Heart left ventricle (tissue), 16 donors: ENCODE measurements around the gene TRA2B. TPM values are rescaled to one million over a fixed set of nuclear protein-coding genes. Genes with fewer than 3 reads are reported as not detected.

Experiments
- ATAC-seq, 4 donors: fragments of 200-7000 bp; cut with Tn5 transposase; one replicate each; pipeline ENCODE4 v1.9.1; 2020 to 2022; ENCODE audit warnings: moderate library complexity in 4 of 4, mild to moderate bottlenecking in 3 of 4, moderate number of reproducible peaks in 1 of 4
- DNase-seq, 5 donors: peaks; one replicate each; pipeline ENCODE4 v3.0.0-alpha.2; 2020
- H3K27ac ChIP-seq, 12 donors: fragments of 200-600 bp; sonication (generic) in 4 of 12; one replicate each; pipeline versions ENCODE4 v1.5.0 to v1.8.0; 2016 to 2022; ENCODE audit warnings: mild to moderate bottlenecking in 2 of 12
- H3K27me3 ChIP-seq, 9 donors: fragments of 200-600 bp; sonication (generic) in 2 of 9; one replicate each; pipeline versions ENCODE4 v1.5.1 to v1.8.0; 2016 to 2022; ENCODE audit warnings: mild to moderate bottlenecking in 3 of 9
- H3K36me3 ChIP-seq, 9 donors: fragments of 200-600 bp; sonication (generic) in 2 of 9; one replicate each; pipeline versions ENCODE4 v1.5.0 to v1.8.0; 2018 to 2022; ENCODE audit warnings: mild to moderate bottlenecking in 2 of 9
- H3K4me1 ChIP-seq, 12 donors: fragments of 200-600 bp; sonication (generic) in 4 of 12; one replicate each; pipeline versions ENCODE4 v1.5.0 to v1.8.0; 2016 to 2022; ENCODE audit warnings: mild to moderate bottlenecking in 3 of 12
- H3K4me3 ChIP-seq, 12 donors: fragments of 200-600 bp; sonication (generic) in 4 of 12; one replicate each; pipeline versions ENCODE4 v1.5.0 to v1.8.0; 2017 to 2022; ENCODE audit warnings: mild to moderate bottlenecking in 9 of 12, moderate library complexity in 4 of 12
- H3K9me3 ChIP-seq, 12 donors: fragments of 200-600 bp; sonication (generic) in 4 of 12; one replicate each; pipeline versions ENCODE4 v1.5.0 to v1.8.0; 2016 to 2022; ENCODE audit warnings: mild to moderate bottlenecking in 1 of 12
- CTCF ChIP-seq, 12 donors: fragments of 200-600 bp; sonication (generic) in 4 of 12; IDR thresholded peaks; one replicate each; pipeline versions ENCODE4 v1.5.0 to v1.8.0; 2018 to 2022; ENCODE audit warnings: antibody characterized with exemption in 12 of 12, mild to moderate bottlenecking in 5 of 12
- POLR2A ChIP-seq, 2 donors: fragments of 450-650 bp; IDR thresholded peaks; one replicate each; pipeline ENCODE4 v1.6.1; 2017; ENCODE audit warnings: antibody characterized with exemption in 2 of 2, mild to moderate bottlenecking in 2 of 2, moderate library complexity in 2 of 2
- WGBS, 4 donors: extraction: QIAGEN DNeasy Blood & Tissue Kit in 2 of 4; methylation state at CpG; one replicate each; pipeline versions ENCODE4 v1.1.5 to v1.1.7; 2013 to 2018; 5-methylcytosine and 5-hydroxymethylcytosine counted together
- intact Hi-C, 10 donors: fragments of 100-400 bp; cut with DNase I; formaldehyde crosslinking; loops; one replicate each; pipeline versions ENCODE4 v1.11.1 to v1.14.2; 2022
- polyA plus RNA-seq, 2 donors: library from polyadenylated mRNA; stranded (reverse); fragments of 200-250 nt; gene quantifications; one replicate each; pipeline ENCODE4 v1.2.3, GENCODE V29; 2013
- total RNA-seq, 9 donors: library from RNA; depleted of rRNA in 2 of 9; stranded (reverse); fragments of >200 nt in 2 of 9; fragmentation: NEBNext Ultra II Directional in 3 of 9; extraction: Animal tissue kit (Norgen Biotek cat#: 25700) in 3 of 9; gene quantifications; one replicate each; pipeline versions ENCODE4 v1.1.0 to v1.2.4, GENCODE V29; 2016 to 2023
- donor health status: ischemic (EF 13 %, LVEDD 7.1; RV severe dilation, severe dysfunction).
- donor health status: healthy with polysubstance abuse.
- donor health status: DM: no; HTN: yes; CAD: no.
- donor health status: DM: no; HTN: no; CAD: no.
- donor health status: ischemic (EF 25% LVEDD 6.9; RV normal size, moderate dysfunction).
- donor health status: ischemic (EF 25% LVEDD 5.7; RV mildly dilated, moderate dysfunction).
- donor health status: healthy.
- donor health status: DM: yes; HTN: yes; CAD: no.
- donor health status: ischemic (EF 35%, LVEDD 5.7; RV mildly dilated, moderate dysfunction).
- donor health status: nonischemic (EF 11% LVEDD 7.7; RV severe dilation, severe dysfunction).
- donor health status: DM: yes; HTN: yes; CAD: no.
- donor health status: PGD.
- donor health status: ischemic (EF 29% LVEDD 5.4; RV normal size, mild dysfunction).
- donor health status: nonischemic (EF 23%, LVEDD 6.1; RV moderate dilation, normal function).

Gene TRA2B
- total and polyA plus RNA-seq, 11 donors, result 28.5 to 66.0 (median 46.1) TPM

GRCh38 chr3:185927501-185928200 is 10.2 kb downstream of the TRA2B start:
- peaks cover 29 to 87% (median 76%) of the 10 kb centered on the region in 12 donors for H3K4me1 ChIP-seq
- DNase-seq (no peak), ATAC-seq (no peak)
- intact Hi-C loops, result loop anchor here in 1 of 10 donors (10.0 kb wide), 1 partner anchor 103 kb away; the partner anchor contains the start of gene IGF2BP2
- peak overlapping the region in 1 of 12 donors; percentile 32 for H3K27ac ChIP-seq
- TF ChIP-seq CTCF (IDR thresholded peaks at IDR 0.05) (no peak), POLR2A (IDR thresholded peaks at IDR 0.05) (no peak)
- 10 to 20% (median 17%) methylated on average over 1 of the region's 1 CpG for WGBS, 4 donors
- no peaks in the 10 kb centered on the region for H3K9me3 ChIP-seq
- peak overlapping the region in 5 of 12 donors; percentile 1 to 18 (median 11) for H3K4me3 ChIP-seq
- peaks cover 0 to 80% (median 52%) of the 10 kb centered on the region in 9 donors for H3K36me3 ChIP-seq
- H3K27me3 ChIP-seq, result no peaks in the 10 kb centered on the region

- Histone ChIP-seq H3K27ac (no peak overlapping the region), H3K4me1 (peaks cover 28 to 84% (median 64%) of the 10 kb centered on the region in 12 donors), H3K36me3 (peaks cover 0 to 92% (median 64%) of the 10 kb centered on the region in 9 donors), H3K9me3 (no peaks in the 10 kb centered on the region), H3K27me3 (no peaks in the 10 kb centered on the region), H3K4me3 (peak overlapping the region in 1 of 12 donors; percentile 3)
- ATAC-seq (no peak), DNase-seq (no peak)
- intact Hi-C loops, result loop anchor here in 1 of 10 donors (10.0 kb wide), 1 partner anchor 102 kb away; the partner anchor contains the start of gene IGF2BP2
- TF ChIP-seq POLR2A (IDR thresholded peaks at IDR 0.05), result no peak
- no peak for TF ChIP-seq CTCF (IDR thresholded peaks at IDR 0.05)
- 40 to 50% (median 44%) methylated on average over 9 of the region's 9 CpGs for WGBS, 4 donors
These were observed 11.4 kb downstream of the TRA2B start for GRCh38 chr3:185926445-185926844.

- H3K27me3 ChIP-seq, result no peaks in the 10 kb centered on the region
- 77 to 82% (median 80%) methylated on average over 14 of the region's 14 CpGs for WGBS, 4 donors
- H3K4me1 ChIP-seq, result peaks cover 25 to 79% (median 53%) of the 10 kb centered on the region in 12 donors
- TF ChIP-seq CTCF (IDR thresholded peaks at IDR 0.05) (no peak), POLR2A (IDR thresholded peaks at IDR 0.05) (no peak)
- peaks cover 0 to 93% (median 72%) of the 10 kb centered on the region in 9 donors for H3K36me3 ChIP-seq
- no peak overlapping the region for H3K27ac ChIP-seq
- no peak overlapping the region for H3K4me3 ChIP-seq
- H3K9me3 ChIP-seq, result no peaks in the 10 kb centered on the region
- ATAC-seq (no peak), DNase-seq (no peak)
- intact Hi-C loops, result loop anchor here in 1 of 10 donors (10.0 kb wide), 1 partner anchor 101 kb away; the partner anchor contains the start of gene IGF2BP2
These were observed 12.5 kb downstream of the TRA2B start for GRCh38 chr3:185925353-185925752.

- H3K4me1 ChIP-seq, result peaks cover 22 to 69% (median 43%) of the 10 kb centered on the region in 12 donors
These were observed 13.4 kb downstream of the TRA2B start for GRCh38 chr3:185924375-185924774.

More at GRCh38 chr3:185924375-185924774, 13.4 kb downstream of the TRA2B start:
- H3K27me3 ChIP-seq, result no peaks in the 10 kb centered on the region
- DNase-seq (no peak), ATAC-seq (no peak)
- no peaks in the 10 kb centered on the region for H3K9me3 ChIP-seq
- no peak overlapping the region for H3K27ac ChIP-seq
- WGBS, 4 donors, result 78 to 83% (median 81%) methylated on average over 7 of the region's 7 CpGs
- intact Hi-C loops, result loop anchor here in 1 of 10 donors (10.0 kb wide), 1 partner anchor 100 kb away; the partner anchor contains the start of gene IGF2BP2
- H3K4me3 ChIP-seq, result no peak overlapping the region
- peaks cover 0 to 93% (median 76%) of the 10 kb centered on the region in 9 donors for H3K36me3 ChIP-seq
- TF ChIP-seq CTCF (IDR thresholded peaks at IDR 0.05), result no peak
- TF ChIP-seq POLR2A (IDR thresholded peaks at IDR 0.05), result no peak
